ENCODE data around the gene TMA7B. TPM values are rescaled to one million over a fixed set of nuclear protein-coding genes. Genes with fewer than 3 reads are reported as not detected.
A peak's percentile ranks its signal among the peaks of the same experiment; 100 is the strongest.

Gene TMA7B
- total RNA-seq, 4 donors from 2014 or later, result not detected

DNA sequence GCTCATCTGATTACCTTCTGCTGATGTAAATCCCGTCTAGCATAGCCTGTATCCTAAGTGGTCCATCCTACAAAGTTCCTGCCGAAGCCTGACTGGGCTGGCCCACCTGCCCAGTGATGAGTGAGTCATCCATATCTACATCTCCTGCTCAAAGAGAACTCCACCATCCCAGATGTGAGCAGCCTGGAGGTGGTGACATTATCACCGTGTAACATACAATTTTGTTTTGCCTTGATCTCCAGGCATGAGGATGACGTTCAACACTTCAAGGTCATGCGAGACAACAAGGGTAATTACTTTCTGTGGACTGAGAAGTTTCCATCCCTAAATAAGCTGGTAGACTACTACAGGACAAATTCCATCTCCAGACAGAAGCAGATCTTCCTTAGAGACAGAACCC lies 5.6 kb downstream of the TMA7B start:
- TF ChIP-seq POLR2A (IDR thresholded peaks at IDR 0.05) (no peak), EP300 (IDR thresholded peaks at IDR 0.05) (no peak)
- TF ChIP-seq, protein P1, sequence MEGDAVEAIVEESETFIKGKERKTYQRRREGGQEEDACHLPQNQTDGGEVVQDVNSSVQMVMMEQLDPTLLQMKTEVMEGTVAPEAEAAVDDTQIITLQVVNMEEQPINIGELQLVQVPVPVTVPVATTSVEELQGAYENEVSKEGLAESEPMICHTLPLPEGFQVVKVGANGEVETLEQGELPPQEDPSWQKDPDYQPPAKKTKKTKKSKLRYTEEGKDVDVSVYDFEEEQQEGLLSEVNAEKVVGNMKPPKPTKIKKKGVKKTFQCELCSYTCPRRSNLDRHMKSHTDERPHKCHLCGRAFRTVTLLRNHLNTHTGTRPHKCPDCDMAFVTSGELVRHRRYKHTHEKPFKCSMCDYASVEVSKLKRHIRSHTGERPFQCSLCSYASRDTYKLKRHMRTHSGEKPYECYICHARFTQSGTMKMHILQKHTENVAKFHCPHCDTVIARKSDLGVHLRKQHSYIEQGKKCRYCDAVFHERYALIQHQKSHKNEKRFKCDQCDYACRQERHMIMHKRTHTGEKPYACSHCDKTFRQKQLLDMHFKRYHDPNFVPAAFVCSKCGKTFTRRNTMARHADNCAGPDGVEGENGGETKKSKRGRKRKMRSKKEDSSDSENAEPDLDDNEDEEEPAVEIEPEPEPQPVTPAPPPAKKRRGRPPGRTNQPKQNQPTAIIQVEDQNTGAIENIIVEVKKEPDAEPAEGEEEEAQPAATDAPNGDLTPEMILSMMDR (IDR thresholded peaks at IDR 0.05), result no peak
- DNase-seq (ENCODE audit: low spot score in 2 of 2), result no peak
- peaks cover 0 to 47% (median 25%) of the 10 kb centered on the region in 4 donors for H3K4me1 ChIP-seq
- no peaks in the 10 kb centered on the region for H3K27me3 ChIP-seq
- no peak overlapping the region for H3K4me3 ChIP-seq
- 86 to 94% methylated on average over 5 of the region's 5 CpGs for WGBS, 2 donors
- no peaks in the 10 kb centered on the region for H3K36me3 ChIP-seq
- H3K27ac ChIP-seq, result no peak overlapping the region
- no peaks in the 10 kb centered on the region for H3K9me3 ChIP-seq

DNA sequence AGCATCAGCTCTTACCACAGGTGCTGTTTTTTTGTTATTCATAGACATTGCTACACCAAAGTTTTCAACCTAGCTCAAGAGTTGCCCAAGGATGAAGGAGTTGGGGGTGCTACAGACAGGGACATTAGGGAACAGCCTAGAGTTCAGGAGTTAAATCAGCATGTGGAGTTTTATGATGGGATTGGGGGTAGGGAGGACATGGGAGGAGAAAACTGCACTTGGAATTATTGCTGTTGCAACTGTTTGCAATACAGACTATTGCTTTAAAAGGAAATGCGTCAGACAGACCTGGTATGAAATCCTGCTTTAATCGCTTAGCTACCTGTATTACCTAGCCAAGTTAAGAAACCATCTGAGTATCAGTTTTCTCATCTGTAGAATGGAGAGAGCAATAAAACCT lies 6.3 kb downstream of the TMA7B start:
- no peak for DNase-seq (ENCODE audit: low spot score in 2 of 2)
- H3K4me1 ChIP-seq, result peaks cover 0 to 54% (median 28%) of the 10 kb centered on the region in 4 donors
- H3K9me3 ChIP-seq, result no peaks in the 10 kb centered on the region
- TF ChIP-seq, protein P1 (IDR thresholded peaks at IDR 0.05), result no peak
- TF ChIP-seq EP300 (IDR thresholded peaks at IDR 0.05), result no peak
- no peak for TF ChIP-seq POLR2A (IDR thresholded peaks at IDR 0.05)
- peak overlapping the region; percentile 72 to 90 (median 84) for H3K27ac ChIP-seq
- 85 to 100% methylated on average over 2 of the region's 2 CpGs for WGBS, 2 donors
- H3K4me3 ChIP-seq, result no peak overlapping the region
- H3K36me3 ChIP-seq, result no peaks in the 10 kb centered on the region
- H3K27me3 ChIP-seq, result no peaks in the 10 kb centered on the region

DNA sequence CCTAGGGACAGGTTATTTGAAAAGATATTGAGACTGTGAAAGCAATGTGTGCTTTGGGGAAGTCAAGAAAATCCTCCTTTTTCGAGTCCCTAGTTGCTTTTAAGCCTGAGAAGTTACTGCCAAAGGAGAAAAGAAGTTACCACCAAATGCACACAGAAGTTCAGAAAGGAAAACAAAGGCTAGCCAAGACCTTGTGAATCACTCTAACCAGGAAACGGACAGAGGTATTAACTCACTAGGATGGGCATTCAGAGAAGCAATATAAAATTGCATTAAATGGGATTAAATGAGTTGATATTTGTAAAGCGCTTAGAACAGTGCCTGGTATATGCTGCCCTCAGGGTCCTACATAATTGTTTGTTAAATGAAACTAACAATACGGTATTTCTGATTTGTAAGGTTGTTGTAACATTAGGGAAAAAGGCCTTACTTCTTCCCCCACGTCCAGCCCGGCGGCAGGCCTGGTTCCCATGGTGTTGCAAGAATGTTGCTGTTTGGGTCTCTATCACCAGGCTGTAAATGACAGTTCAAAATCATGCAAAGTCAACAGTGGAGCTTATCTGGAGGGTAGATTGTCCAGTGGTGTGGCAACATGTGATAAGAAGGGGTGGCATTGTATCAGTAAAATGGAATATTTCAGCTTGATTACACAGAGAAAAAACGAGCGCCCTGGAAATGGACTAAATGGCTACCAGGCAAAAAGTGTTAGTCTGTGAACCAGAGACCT lies 7.1 kb downstream of the TMA7B start:
- no peaks in the 10 kb centered on the region for H3K9me3 ChIP-seq
- TF ChIP-seq EP300 (IDR thresholded peaks at IDR 0.05) (no peak), POLR2A (IDR thresholded peaks at IDR 0.05) (no peak)
- TF ChIP-seq, protein P1 (IDR thresholded peaks at IDR 0.05), result no peak
- 52% methylated on average over 9 of the region's 9 CpGs for WGBS, 2 donors
- no peaks in the 10 kb centered on the region for H3K36me3 ChIP-seq
- peaks cover 0 to 62% (median 28%) of the 10 kb centered on the region in 4 donors for H3K4me1 ChIP-seq
- H3K27ac ChIP-seq, result peak overlapping the region; percentile 72 to 90 (median 84)
- no peak overlapping the region for H3K4me3 ChIP-seq
- no peak for DNase-seq (ENCODE audit: low spot score in 2 of 2)
- no peaks in the 10 kb centered on the region for H3K27me3 ChIP-seq

DNA sequence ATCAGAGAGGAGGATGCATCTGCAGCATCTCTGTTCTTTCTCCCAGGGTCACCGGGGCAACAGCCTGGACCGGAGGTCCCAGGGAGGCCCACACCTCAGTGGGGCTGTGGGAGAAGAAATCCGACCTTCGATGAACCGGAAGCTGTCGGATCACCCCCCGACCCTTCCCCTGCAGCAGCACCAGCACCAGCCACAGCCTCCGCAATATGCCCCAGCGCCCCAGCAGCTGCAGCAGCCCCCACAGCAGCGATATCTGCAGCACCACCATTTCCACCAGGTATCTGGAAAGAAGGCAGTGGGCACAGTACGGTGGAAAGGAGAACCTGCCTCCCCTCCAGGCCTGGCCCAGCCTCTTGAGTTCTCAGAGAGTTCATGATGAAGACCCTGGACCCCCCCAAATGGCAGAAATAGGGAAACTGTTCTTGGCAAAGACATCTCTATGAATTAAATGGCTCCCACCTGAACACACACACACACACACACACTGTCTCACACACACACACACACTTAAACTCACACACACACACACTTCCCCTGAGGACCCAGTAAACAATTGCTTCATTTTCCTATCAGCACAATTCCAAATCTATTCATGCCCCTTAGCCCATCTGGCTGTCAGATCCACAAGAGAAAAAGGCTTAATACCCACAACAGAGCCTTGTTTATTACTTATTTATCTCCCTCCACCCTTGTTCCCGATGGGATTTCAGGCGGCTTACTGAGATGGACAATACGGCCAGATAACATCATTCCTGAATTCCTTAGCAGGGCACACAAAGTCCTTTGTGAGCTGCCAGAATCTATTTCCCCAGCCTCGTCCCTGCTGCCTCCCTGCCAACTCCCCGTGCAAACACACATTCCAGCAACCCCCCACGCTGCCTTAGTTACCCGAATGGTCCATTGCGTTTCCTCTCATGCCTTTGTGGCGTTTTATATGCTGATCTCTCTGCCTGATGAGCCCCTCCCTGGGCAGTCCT lies 8.1 kb downstream of the TMA7B start:
- Histone ChIP-seq H3K9me3 (no peaks in the 10 kb centered on the region), H3K27me3 (no peaks in the 10 kb centered on the region), H3K27ac (peak overlapping the region; percentile 72 to 90 (median 84)), H3K36me3 (no peaks in the 10 kb centered on the region), H3K4me3 (no peak overlapping the region), H3K4me1 (peaks cover 0 to 71% (median 28%) of the 10 kb centered on the region in 4 donors)
- WGBS, 2 donors, result 32 to 41% methylated on average over 18 to 20 of the region's 20 CpGs
- peak; percentile 72 to 93 for TF ChIP-seq EP300 (IDR thresholded peaks at IDR 0.05)
- TF ChIP-seq, protein P1 (IDR thresholded peaks at IDR 0.05), result no peak
- no peak for TF ChIP-seq POLR2A (IDR thresholded peaks at IDR 0.05)
- DNase-seq (ENCODE audit: low spot score in 2 of 2), result peak; percentile 37 to 51

Measured in tibial nerve (tissue), 4 donors.